ENCODE measurements around the gene XRCC5. TPM values are rescaled to one million over a fixed set of nuclear protein-coding genes. Genes with fewer than 3 reads are reported as not detected.

XRCC5 gene
- total RNA-seq, 5 donors from 2014 or later (not counting 1 experiment from before 2014, with no cell fraction given) = 187 to 219 (median 202) TPM

GRCh38 chr2:216090369-216090786 lies 18.8 kb upstream of the XRCC5 start:
- WGBS (ENCODE audit: insufficient coverage) = no CpG with 5 or more reads among the region's 1 CpG
- DNase-seq = no peak
- Histone ChIP-seq H3K9me3 (no peaks in the 10 kb centered on the region), H3K4me3 (ENCODE audit: control insufficient read depth in 1 of 2, extremely low read depth in 1 of 2, low read length in 1 of 2) (no peak overlapping the region), H3K27me3 (replicated peaks in 1 of 2; ENCODE audit: control insufficient read depth in 2 of 2, extremely low read depth in 1 of 2, insufficient read depth in 2 of 2, low read length in 1 of 2) (no peaks in the 10 kb centered on the region), H3K27ac (ENCODE audit: low read length) (no peak overlapping the region), H3K4me1 (ENCODE audit: control insufficient read depth in 1 of 2, extremely low read depth in 1 of 2, insufficient read depth in 2 of 2, low read length in 2 of 2) (peaks cover under 1 to 7% of the 10 kb centered on the region in 2 experiments), H3K36me3 (ENCODE audit: control insufficient read depth in 2 of 2, extremely low read depth in 1 of 2, insufficient read depth in 1 of 2, low read length in 1 of 2) (no peaks in the 10 kb centered on the region)
- Mint-ChIP-seq H3K36me3 (peaks cover 9% of the 10 kb centered on the region), H3K27me3 (no peaks in the 10 kb centered on the region), H3K9me3 (no peaks in the 10 kb centered on the region), H3K4me1 (peaks cover 17 to 28% (median 27%) of the 10 kb centered on the region in 3 donors), H3K27ac (no peak overlapping the region), H3K4me3 (no peak overlapping the region)
- no peak for ATAC-seq (replicated peaks in 1 of 4)
- ChIA-PET CTCF (interaction anchor here in 1 of 2 donors (1.0 kb wide), 1 partner anchor 42 kb away, joined by 3 read pairs; no protein-coding TSS in a partner anchor), POLR2A (no interaction called here)

- Histone ChIP-seq H3K36me3 (ENCODE audit: control insufficient read depth in 2 of 2, extremely low read depth in 1 of 2, insufficient read depth in 1 of 2, low read length in 1 of 2) (no peaks in the 10 kb centered on the region), H3K9me3 (no peaks in the 10 kb centered on the region), H3K27me3 (replicated peaks in 1 of 2; ENCODE audit: control insufficient read depth in 2 of 2, extremely low read depth in 1 of 2, insufficient read depth in 2 of 2, low read length in 1 of 2) (no peaks in the 10 kb centered on the region), H3K4me3 (ENCODE audit: control insufficient read depth in 1 of 2, extremely low read depth in 1 of 2, low read length in 1 of 2) (no peak overlapping the region), H3K27ac (ENCODE audit: low read length) (no peak overlapping the region), H3K4me1 (ENCODE audit: control insufficient read depth in 1 of 2, extremely low read depth in 1 of 2, insufficient read depth in 2 of 2, low read length in 2 of 2) (no peaks in the 10 kb centered on the region)
- H3K4me1 Mint-ChIP-seq = peaks cover 5 to 19% (median 13%) of the 10 kb centered on the region in 3 donors
- H3K9me3 Mint-ChIP-seq = no peaks in the 10 kb centered on the region
- no peak overlapping the region for H3K27ac Mint-ChIP-seq
- peaks cover 18% of the 10 kb centered on the region for H3K36me3 Mint-ChIP-seq
- H3K4me3 Mint-ChIP-seq = no peak overlapping the region
- no CpG with 5 or more reads among the region's 2 CpGs for WGBS (ENCODE audit: insufficient coverage)
- no peak for DNase-seq
- ATAC-seq (replicated peaks in 1 of 4) = no peak
- H3K27me3 Mint-ChIP-seq = no peaks in the 10 kb centered on the region
- ChIA-PET CTCF (no interaction called here), POLR2A (no interaction called here)
Measured at GRCh38 chr2:216092646-216093045, 16.5 kb upstream of the XRCC5 start.

GRCh38 chr2:216094701-216095100 lies 14.4 kb upstream of the XRCC5 start:
- Histone ChIP-seq H3K4me3 (ENCODE audit: control insufficient read depth in 1 of 2, extremely low read depth in 1 of 2, low read length in 1 of 2) (no peak overlapping the region), H3K36me3 (ENCODE audit: control insufficient read depth in 2 of 2, extremely low read depth in 1 of 2, insufficient read depth in 1 of 2, low read length in 1 of 2) (peaks cover 0 to under 1% of the 10 kb centered on the region in 2 donors), H3K4me1 (ENCODE audit: control insufficient read depth in 1 of 2, extremely low read depth in 1 of 2, insufficient read depth in 2 of 2, low read length in 2 of 2) (no peaks in the 10 kb centered on the region), H3K27me3 (replicated peaks in 1 of 2; ENCODE audit: control insufficient read depth in 2 of 2, extremely low read depth in 1 of 2, insufficient read depth in 2 of 2, low read length in 1 of 2) (no peaks in the 10 kb centered on the region), H3K27ac (ENCODE audit: low read length) (no peak overlapping the region), H3K9me3 (no peaks in the 10 kb centered on the region)
- DNase-seq (no peak), ATAC-seq (replicated peaks in 1 of 4) (no peak)
- Mint-ChIP-seq H3K27ac (no peak overlapping the region), H3K9me3 (no peaks in the 10 kb centered on the region), H3K27me3 (no peaks in the 10 kb centered on the region), H3K4me1 (peaks cover 3 to 17% (median 10%) of the 10 kb centered on the region in 3 donors), H3K36me3 (peaks cover 12% of the 10 kb centered on the region), H3K4me3 (no peak overlapping the region)
- ChIA-PET CTCF (no interaction called here), POLR2A (interaction anchor here in 1 of 2 donors (0.7 kb wide), 1 partner anchor 51 kb away, joined by 3 read pairs; no protein-coding TSS in a partner anchor)
- 100% methylated on average over 1 of the region's 3 CpGs for WGBS (ENCODE audit: insufficient coverage)

GRCh38 chr2:216098421-216099334 lies 10.5 kb upstream of the XRCC5 start:
- H3K36me3 ChIP-seq (ENCODE audit: control insufficient read depth in 2 of 2, extremely low read depth in 1 of 2, insufficient read depth in 1 of 2, low read length in 1 of 2) = peaks cover 0 to 15% of the 10 kb centered on the region in 2 donors
- Mint-ChIP-seq H3K36me3 (peaks cover 25% of the 10 kb centered on the region), H3K27me3 (no peaks in the 10 kb centered on the region), H3K9me3 (no peaks in the 10 kb centered on the region), H3K4me3 (no peak overlapping the region), H3K4me1 (no peaks in the 10 kb centered on the region), H3K27ac (no peak overlapping the region)
- WGBS (ENCODE audit: insufficient coverage) = 95% methylated on average over 9 of the region's 9 CpGs
- H3K9me3 ChIP-seq = no peaks in the 10 kb centered on the region
- DNase-seq (no peak), ATAC-seq (replicated peaks in 1 of 4) (no peak)
- CTCF ChIA-PET = no interaction called here
- H3K4me1 ChIP-seq (ENCODE audit: control insufficient read depth in 1 of 2, extremely low read depth in 1 of 2, insufficient read depth in 2 of 2, low read length in 2 of 2) = no peaks in the 10 kb centered on the region
- H3K27ac ChIP-seq (ENCODE audit: low read length) = no peak overlapping the region
- no peak overlapping the region for H3K4me3 ChIP-seq (ENCODE audit: control insufficient read depth in 1 of 2, extremely low read depth in 1 of 2, low read length in 1 of 2)
- POLR2A ChIA-PET = no interaction called here
- H3K27me3 ChIP-seq (replicated peaks in 1 of 2; ENCODE audit: control insufficient read depth in 2 of 2, extremely low read depth in 1 of 2, insufficient read depth in 2 of 2, low read length in 1 of 2) = no peaks in the 10 kb centered on the region

- POLR2A ChIA-PET = no interaction called here
- WGBS (ENCODE audit: insufficient coverage) = 100% methylated on average over 2 of the region's 4 CpGs
- DNase-seq = no peak
Measured at GRCh38 chr2:216101109-216101508, 8.0 kb upstream of the XRCC5 start.

GRCh38 chr2:216103213-216103612 lies 5.9 kb upstream of the XRCC5 start:
- Histone ChIP-seq H3K9me3 (no peaks in the 10 kb centered on the region), H3K36me3 (ENCODE audit: control insufficient read depth in 2 of 2, extremely low read depth in 1 of 2, insufficient read depth in 1 of 2, low read length in 1 of 2) (peaks cover 0 to 15% of the 10 kb centered on the region in 2 donors), H3K27me3 (replicated peaks in 1 of 2; ENCODE audit: control insufficient read depth in 2 of 2, extremely low read depth in 1 of 2, insufficient read depth in 2 of 2, low read length in 1 of 2) (no peaks in the 10 kb centered on the region), H3K4me3 (ENCODE audit: control insufficient read depth in 1 of 2, extremely low read depth in 1 of 2, low read length in 1 of 2) (no peak overlapping the region), H3K27ac (ENCODE audit: low read length) (no peak overlapping the region), H3K4me1 (ENCODE audit: control insufficient read depth in 1 of 2, extremely low read depth in 1 of 2, insufficient read depth in 2 of 2, low read length in 2 of 2) (peaks cover 0 to under 1% of the 10 kb centered on the region in 2 experiments)
- peaks cover 1 to 2% (median 2%) of the 10 kb centered on the region in 3 donors for H3K4me1 Mint-ChIP-seq
- no peaks in the 10 kb centered on the region for H3K9me3 Mint-ChIP-seq
- no peaks in the 10 kb centered on the region for H3K27me3 Mint-ChIP-seq
- ChIA-PET POLR2A (interaction anchor here in 1 of 2 donors (0.5 kb wide), 1 partner anchor 56 kb away, joined by 5 read pairs; no protein-coding TSS in a partner anchor), CTCF (interaction anchor here in 1 of 2 donors (0.9 kb wide), 1 partner anchor 45 kb away, joined by 3 read pairs; no protein-coding TSS in a partner anchor)
- DNase-seq = no peak
- peaks cover 16% of the 10 kb centered on the region for H3K36me3 Mint-ChIP-seq
- no peak for ATAC-seq (replicated peaks in 1 of 4)
- no peak overlapping the region for H3K4me3 Mint-ChIP-seq
- H3K27ac Mint-ChIP-seq = no peak overlapping the region
- 57% methylated on average over 1 of the region's 1 CpG for WGBS (ENCODE audit: insufficient coverage)

More at GRCh38 chr2:216101109-216101508, 8.0 kb upstream of the XRCC5 start:
- Histone ChIP-seq H3K9me3 (no peaks in the 10 kb centered on the region), H3K27me3 (replicated peaks in 1 of 2; ENCODE audit: control insufficient read depth in 2 of 2, extremely low read depth in 1 of 2, insufficient read depth in 2 of 2, low read length in 1 of 2) (no peaks in the 10 kb centered on the region), H3K36me3 (ENCODE audit: control insufficient read depth in 2 of 2, extremely low read depth in 1 of 2, insufficient read depth in 1 of 2, low read length in 1 of 2) (peaks cover 0 to 15% of the 10 kb centered on the region in 2 donors), H3K4me3 (ENCODE audit: control insufficient read depth in 1 of 2, extremely low read depth in 1 of 2, low read length in 1 of 2) (no peak overlapping the region), H3K4me1 (ENCODE audit: control insufficient read depth in 1 of 2, extremely low read depth in 1 of 2, insufficient read depth in 2 of 2, low read length in 2 of 2) (no peaks in the 10 kb centered on the region), H3K27ac (ENCODE audit: low read length) (no peak overlapping the region)
- H3K36me3 Mint-ChIP-seq = peaks cover 19% of the 10 kb centered on the region
- ATAC-seq (replicated peaks in 1 of 4) = no peak
- H3K4me1 Mint-ChIP-seq = no peaks in the 10 kb centered on the region
- no peaks in the 10 kb centered on the region for H3K27me3 Mint-ChIP-seq
- no peaks in the 10 kb centered on the region for H3K9me3 Mint-ChIP-seq
- H3K4me3 Mint-ChIP-seq = no peak overlapping the region
- H3K27ac Mint-ChIP-seq = no peak overlapping the region
- CTCF ChIA-PET = no interaction called here

All from T-cell (primary cell).